Ovary (tissue), 9 donors: Measurements from ENCODE around the gene SPEN. TPM values are rescaled to one million over a fixed set of nuclear protein-coding genes. Genes with fewer than 3 reads are reported as not detected.
"Not testable (repeated sequence)": the region's sequence is repeated elsewhere in the genome, so short reads cannot be mapped to it uniquely, and the experiment has no call there.

Experiments used
- DNase-seq, 5 donors: peaks; one replicate each; pipeline ENCODE4 v3.0.0-alpha.2; 2019 to 2020
- H3K27ac ChIP-seq, 2 donors: fragments of 200-600 bp; one replicate each; pipeline versions ENCODE4 v1.5.1 to v1.8.0; 2019 to 2022
- H3K27me3 ChIP-seq: fragments of 200-600 bp; one replicate; pipeline ENCODE4 v1.8.0; 2022
- H3K36me3 ChIP-seq: fragments of 200-600 bp; sonication (generic); one replicate; pipeline ENCODE4 v1.5.1; 2019
- H3K4me1 ChIP-seq: one replicate; pipeline ENCODE4 v1.8.1; 2013; ENCODE audit warnings: mild to moderate bottlenecking, moderate library complexity; ENCODE audit not compliant: insufficient read depth
- H3K4me3 ChIP-seq: fragments of 200-600 bp; sonication (generic); one replicate; pipeline ENCODE4 v1.5.1; 2017
- H3K9me3 ChIP-seq, 2 donors: fragments of 200-600 bp in 1 of 2; sonication (generic) in 1 of 2; one replicate each; pipeline versions ENCODE4 v1.5.1 to v1.8.1; 2013 to 2019; ENCODE audit warnings: mild to moderate bottlenecking in 1 of 2, moderate library complexity in 1 of 2
- EP300 ChIP-seq: sonication (generic); formaldehyde crosslinking; IDR thresholded peaks from one replicate; pipeline ENCODE4 v1.6.1; 2017; ENCODE audit warnings: antibody characterized with exemption
- POLR2A ChIP-seq: fragments of 450-650 bp; IDR thresholded peaks from one replicate; pipeline ENCODE4 v1.6.1; 2017; ENCODE audit warnings: antibody characterized with exemption, mild to moderate bottlenecking, moderate library complexity
- WGBS, 3 donors: extraction: QIAGEN DNeasy Blood & Tissue Kit in 1 of 3; methylation state at CpG; one replicate each; pipeline versions ENCODE4 v1.1.5 to v1.1.7; 2013 to 2017; 5-methylcytosine and 5-hydroxymethylcytosine counted together
- intact Hi-C, 4 donors: fragments of 100-400 bp; cut with DNase I; formaldehyde crosslinking; loops; one replicate each; pipeline versions ENCODE4 v1.11.0 to v1.15.1; 2022 to 2023
- polyA plus RNA-seq, 2 donors: library from polyadenylated mRNA; stranded (reverse); fragments of 200-250 nt in 1 of 2; fragments of 350-450 nt in 1 of 2; fragmentation: Illumina TruSeq in 1 of 2; extraction: RNeasy Lipid Tissue Mini Kit (QIAGEN cat#74804) in 1 of 2; gene quantifications; one replicate each; pipeline ENCODE4 v1.2.3, GENCODE V29; 2013 to 2014
- total RNA-seq, 7 donors: library from RNA; depleted of rRNA in 2 of 7; stranded (reverse); fragments of >200 nt in 2 of 7; fragmentation: NEBNext Ultra II Directional in 3 of 7; extraction: Animal tissue kit (Norgen Biotek cat#: 25700) in 3 of 7; gene quantifications; one replicate each; pipeline versions ENCODE4 v1.1.0 to v1.2.4, GENCODE V29; 2016 to 2023
- TF ChIP-seq, protein P1 (sequence below), 3 donors: fragments of 450-650 bp in 2 of 3; fragments of 200-600 bp in 1 of 3; IDR thresholded peaks; one replicate each; pipeline versions ENCODE4 v1.5.1 to v1.8.0; 2016 to 2022; ENCODE audit warnings: antibody characterized with exemption in 3 of 3, mild to moderate bottlenecking in 1 of 3
- donor health status: DM: no; HTN: no; CAD: no; lungs with moderate emphysema.
- donor health status: DM: no; HTN: no; CAD: no.
- donor health status: Bipolar disorder and iron deficiency.
- donor health status: DM: yes; HTN: yes; CAD: no.
- donor health status: DM: no; HTN: no; CAD: no.
- donor health status: DM: yes; HTN: yes; CAD: no.

Gene SPEN
- total and polyA plus RNA-seq, 9 donors, result 30.5 to 93.2 (median 62.9) TPM

DNA sequence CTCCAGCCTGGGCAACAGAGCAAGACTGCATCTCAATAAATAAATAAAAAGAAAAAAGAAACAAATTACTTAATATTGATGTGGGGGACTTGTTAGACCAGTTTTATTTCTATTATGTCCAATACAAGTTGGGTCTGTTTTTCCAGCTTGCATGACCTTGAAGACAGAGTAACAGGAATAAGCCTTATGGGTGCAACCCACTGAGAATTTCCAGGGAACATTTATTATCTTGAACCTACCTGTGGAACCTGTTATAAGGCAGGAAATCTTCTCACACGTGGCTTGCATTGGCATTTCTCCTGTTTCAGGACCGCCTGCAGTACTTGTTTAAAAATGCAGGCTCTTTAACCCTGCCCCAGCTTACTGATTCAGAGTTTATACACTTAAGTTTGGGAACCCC, 64.4 kb downstream of the SPEN start:
- no peak overlapping the region for H3K27ac ChIP-seq
- DNase-seq, result no peak
- no peaks in the 10 kb centered on the region for H3K27me3 ChIP-seq
- no peak overlapping the region for H3K4me3 ChIP-seq
- H3K9me3 ChIP-seq, result no peaks in the 10 kb centered on the region
- peaks cover 2% of the 10 kb centered on the region for H3K36me3 ChIP-seq
- TF ChIP-seq POLR2A, result no peak
- no peak for TF ChIP-seq EP300
- TF ChIP-seq, protein P1, sequence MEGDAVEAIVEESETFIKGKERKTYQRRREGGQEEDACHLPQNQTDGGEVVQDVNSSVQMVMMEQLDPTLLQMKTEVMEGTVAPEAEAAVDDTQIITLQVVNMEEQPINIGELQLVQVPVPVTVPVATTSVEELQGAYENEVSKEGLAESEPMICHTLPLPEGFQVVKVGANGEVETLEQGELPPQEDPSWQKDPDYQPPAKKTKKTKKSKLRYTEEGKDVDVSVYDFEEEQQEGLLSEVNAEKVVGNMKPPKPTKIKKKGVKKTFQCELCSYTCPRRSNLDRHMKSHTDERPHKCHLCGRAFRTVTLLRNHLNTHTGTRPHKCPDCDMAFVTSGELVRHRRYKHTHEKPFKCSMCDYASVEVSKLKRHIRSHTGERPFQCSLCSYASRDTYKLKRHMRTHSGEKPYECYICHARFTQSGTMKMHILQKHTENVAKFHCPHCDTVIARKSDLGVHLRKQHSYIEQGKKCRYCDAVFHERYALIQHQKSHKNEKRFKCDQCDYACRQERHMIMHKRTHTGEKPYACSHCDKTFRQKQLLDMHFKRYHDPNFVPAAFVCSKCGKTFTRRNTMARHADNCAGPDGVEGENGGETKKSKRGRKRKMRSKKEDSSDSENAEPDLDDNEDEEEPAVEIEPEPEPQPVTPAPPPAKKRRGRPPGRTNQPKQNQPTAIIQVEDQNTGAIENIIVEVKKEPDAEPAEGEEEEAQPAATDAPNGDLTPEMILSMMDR (IDR thresholded peaks at IDR 0.05), result no peak
- H3K4me1 ChIP-seq, result peaks cover 5% of the 10 kb centered on the region
- 69 to 87% (median 75%) methylated on average over 2 of the region's 2 CpGs for WGBS, 3 donors
- intact Hi-C loops, result no loop called here

DNA sequence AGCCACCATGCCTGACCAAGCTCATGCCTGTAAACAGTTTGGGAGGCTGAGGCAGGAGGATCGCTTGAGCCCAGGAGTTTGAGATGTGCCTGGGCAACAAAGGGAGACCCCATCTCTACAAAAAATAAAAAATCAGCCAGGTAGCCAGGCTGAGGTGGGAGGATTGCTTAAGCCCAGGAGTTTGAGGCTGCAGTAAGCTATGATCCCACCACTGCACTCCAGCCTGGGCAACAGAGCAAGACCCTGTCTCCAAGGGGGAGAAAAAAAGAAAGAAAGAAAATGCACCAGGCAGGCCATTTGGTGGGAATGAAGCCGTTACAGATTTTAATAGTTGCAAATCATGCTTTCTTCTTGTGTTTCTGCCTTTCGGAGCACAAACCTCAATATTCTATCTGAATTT, 66.1 kb downstream of the SPEN start:
- 96 to 97% (median 96%) methylated on average over 3 of the region's 3 CpGs for WGBS, 3 donors
- H3K27ac ChIP-seq, H3K4me1 ChIP-seq, DNase-seq, H3K36me3 ChIP-seq, intact Hi-C loops, H3K27me3 ChIP-seq, H3K4me3 ChIP-seq, H3K9me3 ChIP-seq: not testable (repeated sequence)

DNA sequence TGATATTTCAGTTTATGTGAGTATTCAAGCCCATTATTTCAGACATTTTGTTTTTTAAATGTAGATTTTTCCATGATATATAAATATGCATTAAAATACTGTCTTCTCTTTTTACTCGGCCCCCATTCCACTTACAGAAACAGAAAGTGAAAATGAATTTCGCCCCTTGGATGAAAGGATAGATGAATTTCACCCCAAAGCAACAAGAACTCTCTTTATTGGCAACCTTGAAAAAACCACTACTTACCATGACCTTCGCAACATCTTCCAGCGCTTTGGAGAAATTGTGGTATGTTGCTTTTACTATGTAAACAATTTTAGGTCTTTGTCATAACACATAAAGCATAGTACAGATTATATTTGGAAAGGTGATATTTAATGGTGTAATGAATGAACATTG, 68.5 kb downstream of the SPEN start:
- intact Hi-C loops, result no loop called here
- Histone ChIP-seq H3K27ac (no peak overlapping the region), H3K9me3 (no peaks in the 10 kb centered on the region), H3K36me3 (peaks cover 2% of the 10 kb centered on the region), H3K4me1 (peaks cover 4% of the 10 kb centered on the region), H3K27me3 (no peaks in the 10 kb centered on the region), H3K4me3 (no peak overlapping the region)
- TF ChIP-seq POLR2A (no peak), EP300 (no peak)
- TF ChIP-seq, protein P1 (IDR thresholded peaks at IDR 0.05), result no peak
- no peak for DNase-seq
- WGBS, 3 donors, result 10 to 34% (median 12%) methylated on average over 4 of the region's 4 CpGs

DNA sequence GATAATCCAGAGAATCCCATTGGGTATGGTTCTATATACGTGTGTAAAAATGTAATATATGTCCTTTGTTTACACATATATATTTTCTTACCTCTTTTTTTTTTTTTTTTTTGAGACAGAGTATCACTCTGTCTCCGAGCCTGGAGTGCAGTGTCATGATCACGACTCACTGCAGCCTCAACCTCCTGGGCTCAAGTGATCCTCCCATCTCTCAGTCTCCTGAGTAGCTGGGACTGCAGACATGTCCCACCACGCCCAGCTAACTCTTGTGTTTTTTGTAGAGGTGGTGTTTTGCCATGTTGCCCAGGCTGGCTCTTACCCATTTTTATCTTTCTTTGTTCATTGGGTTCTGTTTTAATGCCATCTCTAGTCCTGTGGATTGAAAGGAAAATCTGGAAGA, 68.9 kb downstream of the SPEN start:
- Histone ChIP-seq H3K4me3 (no peak overlapping the region), H3K9me3 (no peaks in the 10 kb centered on the region), H3K27ac (no peak overlapping the region), H3K4me1 (peaks cover 4% of the 10 kb centered on the region), H3K36me3 (peaks cover 2% of the 10 kb centered on the region), H3K27me3 (no peaks in the 10 kb centered on the region)
- intact Hi-C loops, result no loop called here
- DNase-seq, result no peak
- no peak for TF ChIP-seq EP300
- TF ChIP-seq, protein P1 (IDR thresholded peaks at IDR 0.05), result no peak
- no peak for TF ChIP-seq POLR2A
- WGBS, 3 donors, result 39 to 45% (median 40%) methylated on average over 4 of the region's 4 CpGs

DNA sequence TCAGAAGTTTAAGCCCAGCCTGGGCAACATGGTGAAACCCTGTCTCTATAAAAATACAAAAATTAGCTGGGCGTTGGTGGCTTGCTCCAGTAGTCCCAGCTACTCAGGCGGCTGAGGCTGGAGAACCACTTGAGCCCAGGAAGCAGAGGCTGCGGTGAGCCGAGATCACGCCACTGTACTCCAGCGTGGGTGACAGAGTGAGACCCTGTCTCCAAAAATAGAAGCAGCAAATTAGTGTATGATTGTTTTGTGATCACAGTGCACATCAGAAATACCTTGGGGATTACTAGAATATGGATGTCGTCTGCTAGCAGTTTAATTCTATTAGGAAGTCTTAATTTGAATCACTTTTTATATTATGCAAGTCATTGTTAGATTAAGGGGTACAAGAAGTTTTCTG, 69.4 kb downstream of the SPEN start:
- intact Hi-C loops, result no loop called here
- no peak for TF ChIP-seq POLR2A
- peaks cover 4% of the 10 kb centered on the region for H3K4me1 ChIP-seq
- 70 to 94% (median 87%) methylated on average over 7 of the region's 7 CpGs for WGBS, 3 donors
- H3K9me3 ChIP-seq, result no peaks in the 10 kb centered on the region
- H3K36me3 ChIP-seq, result no peaks in the 10 kb centered on the region
- H3K27me3 ChIP-seq, result no peaks in the 10 kb centered on the region
- no peak overlapping the region for H3K4me3 ChIP-seq
- no peak overlapping the region for H3K27ac ChIP-seq
- no peak for DNase-seq
